Measurements from ENCODE around the gene RENBP.

DNA sequence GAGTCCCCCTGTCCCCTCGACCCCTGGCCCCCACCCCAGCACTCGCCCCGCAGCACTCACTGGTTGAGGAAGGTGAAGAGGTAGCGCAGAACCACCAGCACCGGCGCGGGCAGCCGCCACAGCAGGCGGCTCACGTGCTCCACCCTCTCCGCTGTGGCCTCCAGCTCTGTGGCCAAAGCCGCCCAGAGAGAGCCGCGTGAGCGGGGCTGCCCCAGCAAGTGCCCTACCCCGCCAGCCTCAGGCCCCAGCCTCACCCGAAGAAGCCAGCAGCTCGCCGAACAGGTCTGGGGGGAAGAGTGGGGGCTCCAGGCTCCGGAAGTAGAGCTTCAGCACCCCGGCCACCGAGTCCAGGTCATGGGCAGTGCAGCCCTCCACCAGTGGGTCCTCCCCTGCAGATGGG lies 34.0 kb downstream of the RENBP start:
- TF ChIP-seq, protein P1, sequence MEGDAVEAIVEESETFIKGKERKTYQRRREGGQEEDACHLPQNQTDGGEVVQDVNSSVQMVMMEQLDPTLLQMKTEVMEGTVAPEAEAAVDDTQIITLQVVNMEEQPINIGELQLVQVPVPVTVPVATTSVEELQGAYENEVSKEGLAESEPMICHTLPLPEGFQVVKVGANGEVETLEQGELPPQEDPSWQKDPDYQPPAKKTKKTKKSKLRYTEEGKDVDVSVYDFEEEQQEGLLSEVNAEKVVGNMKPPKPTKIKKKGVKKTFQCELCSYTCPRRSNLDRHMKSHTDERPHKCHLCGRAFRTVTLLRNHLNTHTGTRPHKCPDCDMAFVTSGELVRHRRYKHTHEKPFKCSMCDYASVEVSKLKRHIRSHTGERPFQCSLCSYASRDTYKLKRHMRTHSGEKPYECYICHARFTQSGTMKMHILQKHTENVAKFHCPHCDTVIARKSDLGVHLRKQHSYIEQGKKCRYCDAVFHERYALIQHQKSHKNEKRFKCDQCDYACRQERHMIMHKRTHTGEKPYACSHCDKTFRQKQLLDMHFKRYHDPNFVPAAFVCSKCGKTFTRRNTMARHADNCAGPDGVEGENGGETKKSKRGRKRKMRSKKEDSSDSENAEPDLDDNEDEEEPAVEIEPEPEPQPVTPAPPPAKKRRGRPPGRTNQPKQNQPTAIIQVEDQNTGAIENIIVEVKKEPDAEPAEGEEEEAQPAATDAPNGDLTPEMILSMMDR (IDR thresholded peaks at IDR 0.05) = no peak
- no peak for TF ChIP-seq TEAD4 (IDR thresholded peaks at IDR 0.05; ENCODE audit: borderline replicate concordance, insufficient read depth)

Data from SK-N-SH (cell line).